Femur (tissue), 1 donor: Measurements from ENCODE around the gene BEST4.
"Not testable (repeated sequence)": the region's sequence is repeated elsewhere in the genome, so short reads cannot be mapped to it uniquely, and the experiment has no call there.

Source experiments
- DNase-seq: peaks from one replicate; pipeline ENCODE4 v3.0.0-alpha.2; 2017

Gene BEST4

DNA sequence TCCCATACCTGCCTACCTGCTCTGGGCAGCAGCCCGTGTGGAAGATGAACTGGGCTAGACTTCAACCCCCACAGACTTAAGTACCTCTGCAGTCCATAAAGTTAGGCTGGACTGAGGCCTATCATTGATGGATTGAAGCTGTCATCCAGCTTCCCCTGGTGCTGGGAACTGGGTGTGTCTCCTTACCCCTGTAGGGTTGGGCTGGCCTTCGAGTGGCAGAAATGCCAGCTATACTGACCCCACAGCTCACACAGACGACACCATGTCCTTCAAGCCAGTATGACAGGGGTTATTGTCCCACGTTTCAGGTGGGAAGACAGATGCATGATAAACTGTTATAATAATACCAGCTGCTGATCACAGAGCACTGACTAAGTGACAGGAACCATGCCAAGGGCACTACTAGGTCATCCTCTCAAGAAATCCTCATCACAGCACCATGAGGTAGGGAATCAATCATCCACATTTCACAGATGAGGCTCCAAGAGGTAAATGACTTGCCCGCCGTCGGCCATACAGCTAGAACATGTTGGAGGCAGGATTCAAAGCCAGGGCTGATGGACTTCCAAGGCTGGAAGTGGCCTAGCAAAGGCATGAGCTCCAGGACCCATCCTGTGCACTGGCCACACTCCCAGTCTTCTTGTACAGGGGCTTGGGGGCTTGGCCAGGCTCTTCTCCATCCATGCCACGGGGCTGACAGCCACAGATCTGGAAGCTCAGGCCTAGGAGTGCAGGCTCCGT, at the start of gene BEST4:
TSS of gene BEST4 (minus strand) at position 51 of the 741 bp plus-strand sequence. CDS start 465 bp downstream, outside the sequence.
- no peak for DNase-seq

DNA sequence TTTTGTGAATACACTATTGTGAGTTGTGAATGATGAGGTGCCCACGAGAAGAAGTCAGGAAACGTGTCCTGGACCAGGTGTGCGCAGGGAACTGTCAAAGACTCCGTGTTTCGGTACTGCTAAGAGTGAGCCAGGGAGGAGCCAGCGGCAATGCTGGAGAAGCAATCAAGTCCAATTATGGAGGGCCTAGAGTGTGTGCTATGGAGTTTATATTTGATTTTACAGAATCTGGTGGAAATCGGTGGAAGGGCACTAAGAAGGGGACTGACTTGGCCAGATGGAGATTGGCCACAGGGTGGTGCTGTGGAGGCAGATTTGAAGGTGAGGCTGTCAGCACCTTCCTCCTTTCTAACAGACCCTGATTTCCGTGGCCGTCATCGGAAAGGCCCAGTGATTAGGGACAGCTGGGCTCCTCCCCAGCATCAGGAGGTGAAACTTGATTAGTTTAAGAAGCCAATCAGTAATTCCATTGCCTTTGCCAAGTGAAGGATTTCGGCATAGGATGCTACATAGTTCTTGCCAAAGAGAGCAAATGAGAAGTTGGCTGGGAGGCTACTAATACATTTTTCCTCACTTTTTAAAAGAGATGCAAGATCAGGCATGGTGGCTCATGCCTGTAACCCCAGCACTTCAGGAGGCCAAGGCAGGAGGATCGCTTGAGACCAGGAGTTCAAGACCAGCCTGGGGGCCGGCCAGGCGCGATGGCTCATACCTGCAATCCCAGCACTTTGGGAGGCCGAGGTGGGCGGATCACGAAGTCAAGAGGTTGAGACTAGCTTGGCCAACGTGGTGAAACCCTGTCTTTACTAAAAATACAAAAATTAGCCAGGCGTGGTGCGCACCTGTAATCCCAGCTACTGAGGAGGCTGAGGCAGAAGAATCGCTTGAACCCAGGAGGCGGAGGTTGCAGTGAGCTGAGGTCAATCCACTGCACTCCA, 48.0 kb upstream of the BEST4 start:
- DNase-seq, result peak; percentile 87

DNA sequence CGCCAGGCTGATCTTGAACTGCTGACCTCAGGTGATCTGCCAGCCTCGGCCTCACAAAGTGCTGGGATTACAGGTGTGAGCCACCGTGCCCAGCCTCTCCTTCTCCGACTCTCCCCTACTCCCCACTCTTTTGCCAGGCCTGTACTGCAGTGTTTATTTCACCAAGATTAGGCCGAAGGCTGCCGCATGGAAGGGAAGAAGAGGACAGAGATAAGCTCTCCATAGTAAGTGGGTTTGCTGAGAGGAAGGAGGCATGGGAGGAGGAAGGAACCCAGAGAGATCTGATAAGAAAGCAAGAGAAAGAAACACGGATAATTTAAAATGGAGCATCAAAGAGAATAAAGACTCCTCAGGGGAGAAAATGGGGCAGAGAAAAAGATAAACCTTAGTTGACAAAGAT, 46.4 kb upstream of the BEST4 start:
- no peak for DNase-seq

DNA sequence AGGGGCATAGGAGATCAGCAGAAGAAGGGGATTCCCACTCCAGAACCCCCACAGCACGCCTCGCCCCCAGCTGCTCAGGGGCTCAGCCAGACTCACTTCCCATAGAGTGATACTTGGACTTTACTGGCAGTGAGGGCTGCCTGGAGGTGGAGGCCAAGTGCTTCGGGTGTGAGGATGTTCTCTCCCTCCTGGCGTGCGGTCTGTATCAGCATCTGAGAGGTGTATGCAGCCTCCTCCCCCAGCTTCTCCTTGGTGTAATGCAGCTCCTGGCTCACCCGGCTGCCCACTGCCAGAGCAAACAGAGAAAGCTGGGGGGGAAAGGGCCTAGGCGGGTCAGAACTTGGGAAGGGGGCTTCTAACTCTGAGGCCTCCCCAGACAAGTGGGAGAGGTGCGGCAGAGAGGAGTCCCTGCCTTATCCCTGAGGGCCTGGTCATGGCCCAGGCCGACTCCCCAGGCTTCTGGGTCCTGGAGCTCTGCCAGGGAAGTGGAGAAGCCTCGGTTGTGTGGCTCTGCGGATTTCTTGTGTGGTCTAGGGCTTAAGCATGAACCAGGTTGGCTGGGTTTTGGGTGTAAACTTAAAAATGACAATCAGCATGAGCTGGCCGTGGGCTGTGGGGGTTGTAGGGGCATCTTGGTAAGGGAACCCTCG, 44.2 kb upstream of the BEST4 start:
- DNase-seq, result peak; percentile 40

DNA sequence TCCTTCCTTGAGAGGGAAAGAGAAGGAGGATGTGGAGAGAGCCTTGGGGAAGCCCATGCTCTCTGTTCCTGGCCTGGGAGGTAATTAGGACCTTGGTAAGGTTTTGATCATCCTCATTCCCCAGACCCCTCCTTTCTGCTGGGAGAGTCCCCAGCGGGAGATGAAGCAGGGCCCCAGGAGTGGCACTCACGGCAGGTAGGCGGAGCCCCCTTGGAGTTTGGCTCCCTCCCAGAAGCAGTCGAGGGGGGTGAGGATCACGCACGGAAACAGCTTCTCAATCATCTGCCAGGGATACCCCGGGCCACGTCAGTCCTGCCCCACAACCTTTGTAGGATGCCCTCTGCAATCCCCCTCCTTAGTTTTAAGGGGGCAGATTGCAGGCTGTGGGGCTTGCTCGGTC, 43.5 kb upstream of the BEST4 start:
- DNase-seq, result no peak

DNA sequence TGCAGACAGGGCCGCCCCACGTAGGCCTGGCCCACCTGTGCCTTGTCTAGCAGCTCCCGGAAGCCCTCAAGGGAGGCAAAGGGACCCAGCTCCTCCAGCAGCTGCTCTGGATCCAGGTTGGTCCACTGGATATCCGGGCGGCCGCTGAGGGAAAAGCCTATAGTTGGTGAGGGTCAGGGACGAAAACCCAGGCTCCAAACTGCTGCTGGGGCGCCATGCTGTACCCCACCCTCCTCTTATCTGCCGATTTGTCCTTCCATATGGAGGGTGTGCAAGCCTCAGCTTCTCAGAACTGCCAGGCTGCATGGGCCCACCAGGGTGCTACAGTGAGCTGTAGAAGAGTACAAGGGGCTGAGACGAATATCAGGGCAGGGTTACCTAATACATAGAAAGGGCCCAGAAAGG, 42.9 kb upstream of the BEST4 start:
- no peak for DNase-seq

DNA sequence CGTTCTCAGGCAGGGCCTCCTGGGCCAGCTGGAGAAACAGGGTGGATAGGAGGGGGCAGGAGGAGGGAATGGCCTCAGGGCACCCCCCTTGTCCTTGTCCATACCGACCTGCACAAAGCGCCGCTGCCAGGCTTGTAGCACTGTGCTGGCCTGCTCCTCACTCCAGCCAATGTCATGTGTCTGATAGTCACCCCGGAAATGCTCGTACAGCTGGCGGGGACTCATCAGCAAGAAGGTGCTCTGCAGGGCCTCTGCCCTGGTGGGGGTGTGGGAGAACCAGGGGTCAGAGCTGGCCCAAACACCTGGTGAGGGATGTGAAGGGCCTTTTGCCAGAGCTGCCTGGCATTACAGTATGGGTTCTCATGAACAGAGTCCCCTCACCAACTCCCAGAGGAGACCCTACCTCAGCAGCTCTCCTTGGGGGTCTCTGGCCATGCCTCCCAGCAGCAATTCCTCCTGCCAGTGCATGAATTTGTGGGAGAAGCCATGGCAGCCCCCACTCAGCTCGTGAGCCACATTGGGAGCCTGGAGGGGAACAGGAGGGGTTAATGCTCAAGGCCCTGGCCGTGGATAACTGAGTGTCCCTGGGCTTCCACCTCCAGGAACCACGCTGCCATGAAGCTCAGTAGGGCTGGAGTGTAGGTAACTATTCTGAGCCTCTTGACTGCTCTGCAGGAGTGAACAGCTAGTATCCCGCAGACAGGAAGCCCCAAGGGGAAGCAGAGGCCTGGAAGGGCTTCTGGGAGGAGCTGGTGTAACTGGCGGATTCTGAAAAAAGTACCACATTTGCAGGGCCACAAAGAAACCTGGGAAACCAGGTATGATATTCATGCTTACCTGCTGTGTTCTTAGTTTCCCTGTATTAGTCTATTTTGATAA, 41.8 kb upstream of the BEST4 start:
- DNase-seq, result no peak

DNA sequence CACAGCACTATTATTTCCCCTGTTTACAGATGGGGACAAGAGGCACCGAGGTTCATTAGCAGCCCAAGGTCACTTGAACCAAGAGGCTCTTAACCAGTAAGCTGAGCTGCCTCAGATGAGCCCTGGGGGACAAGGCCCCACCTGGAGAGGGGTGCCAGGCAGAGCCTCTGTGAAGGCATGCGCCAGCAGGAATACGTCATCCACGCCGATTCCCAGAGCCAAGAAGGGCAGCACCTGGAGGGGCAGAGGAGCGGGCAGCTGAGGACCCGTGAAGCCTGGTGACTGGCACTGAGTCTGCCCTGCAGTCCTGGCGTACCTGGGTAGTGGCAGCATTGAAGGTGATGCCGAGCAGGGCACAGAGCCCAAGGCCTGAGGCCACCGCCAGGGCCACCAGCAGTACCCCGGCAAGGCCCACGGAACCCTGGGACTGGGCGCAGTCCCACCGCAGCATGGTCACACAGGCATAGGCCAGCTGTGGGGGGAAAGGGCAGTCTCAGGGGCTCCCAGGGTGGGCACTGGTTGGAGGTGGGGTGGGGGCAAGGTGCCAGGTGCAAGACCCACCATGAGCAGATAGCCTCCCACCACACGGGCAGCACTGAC, 41.0 kb upstream of the BEST4 start:
- no peak for DNase-seq

DNA sequence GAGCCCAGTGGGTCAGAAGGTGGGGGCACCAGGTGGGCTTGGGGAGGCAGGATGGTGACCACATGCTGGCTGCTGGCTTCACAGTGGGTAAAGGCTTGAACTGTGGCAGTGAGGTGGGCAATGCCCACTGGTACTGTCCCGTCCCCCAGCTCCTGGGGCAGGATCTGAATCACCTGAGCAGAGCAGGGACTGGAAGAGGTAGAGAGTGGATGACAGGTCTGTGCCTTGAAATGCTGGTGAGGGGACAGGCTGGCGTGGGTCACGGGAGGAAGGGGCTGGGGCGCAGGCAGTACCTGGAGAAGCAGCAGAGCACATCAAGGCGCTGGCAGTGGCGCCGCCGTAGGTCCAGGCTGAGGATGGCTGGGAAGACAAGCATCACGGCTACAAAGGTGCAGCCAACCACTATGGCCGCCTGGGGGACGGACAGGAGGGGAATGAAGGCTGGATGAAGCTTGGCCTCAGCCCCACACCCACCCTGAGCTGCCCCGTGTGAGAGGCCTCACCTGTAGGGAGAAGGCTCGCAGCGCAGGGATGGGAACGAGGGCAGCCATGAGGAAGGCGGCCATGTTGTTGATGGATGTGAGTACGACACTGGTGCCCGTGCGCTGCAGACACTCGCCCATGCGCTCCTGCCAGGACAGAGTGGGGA, 40.2 kb upstream of the BEST4 start:
- no peak for DNase-seq

DNA sequence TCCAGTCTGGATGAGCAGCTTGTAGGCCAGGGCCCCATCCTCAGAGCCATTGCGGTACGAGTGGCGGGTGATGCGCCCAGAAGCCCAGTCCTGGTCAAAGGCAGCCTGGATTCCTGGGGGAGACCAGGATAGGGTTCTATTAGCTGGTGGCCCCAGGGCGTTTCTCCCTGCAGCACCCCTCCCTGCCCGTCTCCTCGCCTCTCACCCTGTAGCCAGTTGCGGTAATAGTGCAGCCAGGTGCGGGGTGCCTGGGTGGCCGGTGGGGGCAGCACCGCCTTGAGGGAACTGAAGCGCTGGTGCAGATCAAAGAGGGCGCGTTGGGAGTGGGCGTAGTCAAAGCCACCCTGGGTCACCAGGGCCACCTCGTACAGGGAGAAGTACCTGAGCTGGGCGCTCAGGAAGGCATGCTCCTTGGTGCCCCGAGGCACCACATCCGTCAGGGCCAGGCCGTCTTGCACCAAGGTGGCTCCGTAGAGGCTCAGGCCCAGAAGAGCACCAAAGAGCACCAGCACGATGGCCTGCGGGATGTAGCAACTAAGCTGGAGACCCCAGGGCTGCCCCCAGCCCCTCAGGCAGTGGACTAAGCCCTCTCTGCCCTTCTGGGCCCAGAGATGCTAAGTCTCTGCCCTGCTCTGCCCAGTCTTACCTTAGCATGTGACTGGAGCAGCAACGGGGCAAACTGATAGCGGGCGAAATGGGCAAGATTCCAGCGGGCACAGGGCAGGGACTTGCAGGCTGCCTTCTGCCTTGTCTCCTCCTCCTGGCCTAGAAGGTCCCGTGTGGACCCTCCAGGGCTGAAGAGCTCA, 39.4 kb upstream of the BEST4 start:
- DNase-seq, result peak; percentile 36

DNA sequence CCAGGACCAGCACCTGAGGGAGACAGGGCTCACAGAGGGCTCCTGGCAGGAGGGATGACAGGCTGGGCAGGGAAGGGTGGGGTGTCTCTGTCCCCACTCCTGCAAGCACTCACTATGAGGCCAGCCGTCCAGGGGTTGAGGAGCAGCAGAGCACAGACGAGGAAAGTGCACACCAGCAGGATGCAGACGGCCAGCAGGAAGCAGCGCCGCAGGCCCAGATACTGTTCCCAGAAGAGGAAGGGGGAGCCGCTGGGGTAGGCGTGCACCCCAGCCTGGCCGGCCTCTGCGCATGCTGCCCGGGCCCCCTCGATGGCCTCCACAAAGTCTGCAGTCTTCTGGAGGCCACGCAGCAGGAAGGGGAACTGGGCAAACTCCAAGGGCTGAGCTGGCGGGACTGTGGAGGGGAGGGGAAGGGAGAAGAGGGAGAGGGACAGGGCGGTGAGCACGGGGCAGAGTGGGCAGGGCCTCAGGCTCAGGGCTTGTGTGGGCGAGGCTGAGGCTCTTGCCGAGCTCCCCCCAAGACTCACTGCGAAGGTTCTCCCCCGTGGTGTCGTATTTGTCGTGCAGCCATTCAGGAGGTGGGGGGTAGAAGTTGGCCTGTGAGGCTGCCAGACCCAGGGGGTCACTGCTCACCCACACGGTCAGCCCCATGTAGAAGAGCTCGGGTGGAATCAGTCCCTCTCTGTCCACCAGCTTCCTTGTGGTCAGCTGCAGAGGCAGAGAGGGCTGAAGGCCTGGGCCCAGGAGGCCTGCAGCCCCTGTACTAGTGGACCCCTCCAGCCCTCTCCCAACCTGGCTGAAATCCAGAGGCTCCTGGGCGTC, 38.6 kb upstream of the BEST4 start:
- peak; percentile 86 for DNase-seq

DNA sequence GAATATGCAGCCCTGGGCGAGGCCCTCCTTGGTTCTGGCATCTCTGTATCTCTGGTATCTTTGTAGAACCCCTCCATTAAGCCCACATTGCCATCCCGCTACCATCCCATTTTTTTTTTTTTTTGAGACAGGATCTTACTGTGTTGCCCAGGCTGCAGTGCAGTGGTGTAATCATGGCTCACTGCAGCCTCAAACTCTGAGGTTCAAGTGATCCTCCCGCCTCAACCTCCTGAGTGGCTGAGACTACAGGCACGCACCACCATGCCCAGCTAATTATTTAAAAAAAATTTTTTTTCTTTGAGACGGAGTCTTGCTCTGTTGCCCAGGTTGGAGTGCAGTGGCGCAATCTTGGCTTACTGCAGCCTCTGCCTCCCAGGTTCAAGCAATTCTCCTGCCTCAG, 36.4 kb upstream of the BEST4 start:
- DNase-seq, result not testable (repeated sequence)

DNA sequence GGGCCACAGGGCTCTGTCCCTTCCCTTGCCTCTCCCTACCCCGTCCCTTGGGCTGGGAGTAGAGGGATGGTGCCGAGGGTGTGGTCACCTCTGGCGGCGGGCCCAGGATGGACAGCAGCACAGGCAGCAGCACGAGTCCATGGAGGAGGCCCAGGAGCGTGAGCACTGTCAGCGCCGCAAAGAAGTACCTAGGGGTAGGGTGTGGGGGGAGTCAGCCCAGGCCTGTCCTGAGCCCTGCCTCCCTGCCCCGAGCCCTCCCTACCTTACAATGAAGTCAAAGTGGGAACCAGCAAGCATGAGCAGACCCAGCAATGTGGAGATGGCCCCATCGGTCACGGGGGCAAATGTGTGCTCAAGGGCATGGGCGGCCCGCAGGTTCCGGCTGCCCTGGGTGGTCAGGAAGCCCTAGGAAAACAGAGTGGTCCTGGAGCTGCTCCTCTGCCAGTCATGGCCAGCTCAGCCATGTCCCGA, 35.0 kb upstream of the BEST4 start:
- DNase-seq, result peak; percentile 37

DNA sequence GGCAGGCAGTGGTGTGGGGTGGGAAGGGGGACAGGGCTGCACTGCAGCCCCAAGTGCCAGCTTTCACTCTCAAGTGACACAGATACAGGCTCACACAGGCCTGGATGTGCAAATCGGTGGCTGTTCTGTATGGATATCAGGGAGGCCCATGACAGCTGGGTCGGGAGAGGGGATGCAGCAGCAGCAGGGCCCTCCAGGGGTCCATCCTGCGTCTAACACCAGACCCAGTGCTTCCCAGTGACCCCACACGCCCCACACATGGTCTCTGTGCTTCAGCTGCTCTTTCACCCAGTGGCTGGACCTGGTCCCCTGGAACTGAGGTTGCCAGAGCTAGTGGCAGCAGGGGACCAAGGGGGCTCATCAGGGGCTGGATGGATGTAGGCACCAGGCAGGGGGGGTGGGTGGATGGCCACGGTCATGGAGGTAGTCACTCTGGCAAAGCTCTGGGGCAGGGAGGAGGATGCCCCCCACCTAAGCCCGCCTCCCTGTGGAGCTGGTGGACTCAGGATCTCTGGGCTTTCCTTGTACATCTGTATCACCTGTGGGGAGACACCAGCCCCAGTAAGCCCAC, 34.2 kb upstream of the BEST4 start:
- DNase-seq, result no peak

DNA sequence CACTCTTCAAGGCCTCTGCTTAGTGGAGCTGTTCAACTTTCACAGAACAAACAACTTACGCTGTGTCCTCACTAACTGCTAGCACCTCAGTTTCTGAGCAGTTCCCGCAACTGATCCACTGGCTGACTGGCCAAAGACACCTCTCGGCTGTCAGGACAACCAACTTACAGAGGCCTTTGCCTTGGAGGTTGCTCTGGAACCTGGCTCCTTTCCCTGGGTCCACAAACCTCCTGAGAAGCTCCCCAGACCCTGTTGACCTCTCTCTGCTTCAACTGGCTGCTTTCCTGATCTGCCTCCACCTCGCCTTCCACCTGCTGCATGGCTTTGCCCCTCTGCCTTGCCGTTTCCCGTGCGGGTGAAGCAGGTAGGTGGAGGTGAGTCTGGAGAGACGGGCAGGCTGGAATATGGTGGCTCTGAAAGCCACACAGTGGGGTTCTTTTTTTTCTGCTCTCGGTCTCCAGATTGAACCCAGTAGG, 33.3 kb upstream of the BEST4 start:
- no peak for DNase-seq

DNA sequence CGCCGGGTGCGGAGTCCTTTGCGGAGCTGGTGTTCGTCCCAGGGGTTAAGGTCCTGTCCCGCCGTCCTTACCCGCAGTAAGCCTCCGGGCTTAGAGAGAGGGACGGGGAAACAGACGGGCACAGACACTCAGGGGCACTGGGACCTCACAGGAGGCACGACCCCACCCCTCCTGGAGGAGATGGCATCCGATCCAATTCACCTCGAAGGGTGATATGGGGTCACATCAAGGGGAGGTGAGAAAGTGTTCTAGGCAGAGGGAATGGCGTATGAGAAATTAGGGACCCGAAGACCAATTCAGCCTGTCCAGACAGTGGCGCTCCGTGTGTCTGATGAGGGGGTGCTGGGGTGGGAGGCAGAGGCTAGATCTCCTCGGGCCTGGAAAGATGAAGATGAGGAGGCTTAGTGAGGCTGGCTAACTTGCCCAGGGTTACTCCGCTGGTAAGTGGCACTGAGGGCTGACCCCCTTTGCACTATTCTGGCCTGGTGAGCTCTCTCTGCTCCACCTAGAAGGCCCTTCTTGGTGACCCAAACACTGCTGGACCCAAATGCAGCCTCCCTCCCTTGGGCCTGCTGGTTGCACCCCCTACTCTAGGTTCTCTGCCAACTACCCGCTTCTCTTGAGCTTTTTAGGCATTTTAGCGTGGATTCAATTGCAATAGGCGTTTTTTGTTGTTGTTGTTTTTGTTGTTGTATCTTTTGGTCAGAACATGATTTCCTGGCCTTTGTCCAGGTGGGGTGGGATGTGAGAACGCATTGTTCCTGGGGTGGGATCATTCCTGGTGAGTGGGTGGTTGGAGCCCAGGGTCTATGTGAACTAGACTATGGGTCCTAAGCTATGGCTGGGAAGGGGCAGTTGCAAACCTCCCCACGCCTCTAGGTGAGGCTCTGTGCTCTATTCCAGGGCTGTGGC, 32.6 kb upstream of the BEST4 start:
- no peak for DNase-seq

DNA sequence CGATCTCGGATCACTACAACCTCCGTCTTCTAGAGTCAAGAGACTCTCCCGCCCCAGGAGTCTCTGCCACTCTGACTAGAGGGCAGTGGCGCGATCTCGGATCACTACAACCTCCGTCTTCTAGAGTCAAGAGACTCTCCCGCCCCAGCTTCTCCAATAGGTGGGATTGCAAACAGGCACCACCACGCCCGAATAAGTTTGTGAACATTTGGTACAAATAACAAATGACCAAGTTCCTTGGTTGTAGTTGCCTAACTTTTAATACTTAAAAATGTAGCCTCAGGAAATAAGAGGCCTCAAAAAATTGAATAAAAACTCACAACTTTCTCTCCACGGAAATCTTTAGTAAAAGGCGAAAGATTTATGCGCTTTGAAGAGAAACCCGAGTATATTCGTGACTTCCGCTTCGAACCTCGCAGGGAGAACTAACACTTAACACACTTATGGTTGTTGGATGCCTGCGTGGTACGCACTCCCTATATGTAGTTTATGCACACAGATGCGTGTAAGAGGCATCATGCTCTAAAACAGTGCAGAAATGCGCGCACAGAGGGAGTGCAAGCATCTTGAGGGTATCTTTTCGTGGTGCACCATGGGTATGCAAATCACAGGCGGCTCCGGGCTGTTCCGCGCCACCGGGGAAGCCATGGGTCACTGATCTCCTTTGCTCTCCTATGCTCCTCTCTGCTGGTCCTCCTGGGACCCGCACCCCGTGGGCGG, 31.8 kb upstream of the BEST4 start:
- DNase-seq, result peak; percentile 87
